HepG2 (cell line): Measurements from ENCODE around the gene CYP11A1. TPM values are rescaled to one million over a fixed set of nuclear protein-coding genes. Genes with fewer than 3 reads are reported as not detected.

Experiments
- ATAC-seq: fragments of 200-7000 bp; cut with Tn5 transposase; 3 replicates; pipeline ENCODE4 v1.9.1; 2020; ENCODE audit warnings: mild to moderate bottlenecking, moderate library complexity
- BruUV-seq: library from RNA; stranded (reverse); fragments of 400-500 nt; replicated peaks from 2 replicates; lab custom pipeline; 2021; lab: Mats Ljungman, UMichigan
- CTCF ChIA-PET: fragments of 300-600 bp; formaldehyde crosslinking; extraction: SDS; loops from one replicate; lab custom pipeline; 2021; ENCODE audit warnings: low total read pairs, inconsistent platforms, low intra/inter-chr PET ratio; lab: Yijun Ruan, JAX
- POLR2A ChIA-PET: fragments of 350-600 bp; sonication (Branson Sonifier 250); formaldehyde crosslinking; loops from one replicate; lab custom pipeline; 2020; ENCODE audit warnings: antibody characterized with exemption, inconsistent platforms; lab: Yijun Ruan, JAX
- DNase-seq: peaks from one replicate; pipeline ENCODE4 v3.0.0-alpha.2; 2015; ENCODE audit warnings: low spot score
- FAIRE-seq: peaks from 3 replicates; lab custom pipeline; 2011; peaks lifted over from hg19 to GRCh38; lab: Jason Lieb, UNC
- H2AFZ ChIP-seq: one replicate; pipeline ENCODE4 v1.6.1; 2011; ENCODE audit warnings: low read length, inconsistent platforms
- H3K27ac ChIP-seq: fragments of 300-600 bp; 3 replicates; pipeline ENCODE4 v1.8.0; 2011; ENCODE audit warnings: mixed run types, mild to moderate bottlenecking, mixed read lengths, low read length, inconsistent platforms; ENCODE audit not compliant: insufficient read depth; ENCODE audit errors: extremely low read length
- H3K27me3 ChIP-seq, 2 experiments: fragments of 200-600 bp in 1 of 2; 2 replicates in 1 of 2; 3 replicates in 1 of 2; pipeline versions ENCODE4 v1.6.0 to v1.8.0; 2011; ENCODE audit warnings: low read length in 2 of 2, mild to moderate bottlenecking in 2 of 2, moderate library complexity in 2 of 2, inconsistent platforms in 1 of 2; ENCODE audit not compliant: insufficient read depth in 2 of 2, control insufficient read depth in 1 of 2
- H3K36me3 ChIP-seq, 2 experiments: fragments of 200-600 bp in 1 of 2; replicated peaks in 1 of 2; 2 replicates in 1 of 2; 3 replicates in 1 of 2; pipeline versions ENCODE4 v1.5.1 to v1.8.0; 2011; ENCODE audit warnings: low read length in 2 of 2, inconsistent platforms in 1 of 2; ENCODE audit not compliant: insufficient read depth in 2 of 2, control insufficient read depth in 1 of 2
- H3K4me1 ChIP-seq: 2 replicates; pipeline ENCODE4 v1.5.1; 2012; ENCODE audit warnings: low read length, inconsistent platforms; ENCODE audit not compliant: insufficient read depth
- H3K4me2 ChIP-seq: 2 replicates; pipeline ENCODE4 v1.6.0; 2011; ENCODE audit warnings: low read depth, low read length, inconsistent platforms
- H3K4me3 ChIP-seq, 3 experiments: fragments of 200-600 bp in 1 of 3; sonication (generic), shearing (Covaris generic) in 1 of 3; replicated peaks in 1 of 3; 2 replicates each; pipeline ENCODE4 v1.5.1; 2011 to 2016; ENCODE audit warnings: low read length in 3 of 3, inconsistent platforms in 2 of 3, low read depth in 2 of 3, mild to moderate bottlenecking in 2 of 3, control low read depth in 1 of 3, mixed read lengths in 1 of 3; ENCODE audit not compliant: insufficient read depth in 1 of 3
- H3K79me2 ChIP-seq: one replicate; pipeline ENCODE4 v1.6.1; 2011; ENCODE audit warnings: low read length, inconsistent platforms; ENCODE audit not compliant: insufficient read depth
- H3K9ac ChIP-seq: 2 replicates; pipeline ENCODE4 v1.6.0; 2011; ENCODE audit warnings: mild to moderate bottlenecking, low read depth, low read length, inconsistent platforms; ENCODE audit not compliant: insufficient read depth
- H3K9me3 ChIP-seq: 2 replicates; pipeline ENCODE4 v1.5.1; 2012; ENCODE audit warnings: mild to moderate bottlenecking, low read length
- H4K20me1 ChIP-seq: 2 replicates; pipeline ENCODE4 v1.6.0; 2011; ENCODE audit warnings: inconsistent platforms, mild to moderate bottlenecking, low read length, moderate library complexity; ENCODE audit not compliant: insufficient read depth
- AHR ChIP-seq: IDR thresholded peaks from 2 replicates; pipeline ENCODE4 v1.6.1; 2018; ENCODE audit warnings: missing genetic modification reagents, missing compliant biosample characterization
- ARNTL ChIP-seq: sonication (generic); formaldehyde crosslinking; IDR thresholded peaks from 2 replicates; pipeline ENCODE4 v1.4.0; 2020; ENCODE audit warnings: mild to moderate bottlenecking, missing genetic modification reagents
- CENPT ChIP-seq: sonication (generic); formaldehyde crosslinking; IDR thresholded peaks from 2 replicates; pipeline ENCODE4 v1.8.0; 2022; ENCODE audit warnings: low read depth, mild to moderate bottlenecking, moderate library complexity, missing genetic modification reagents
- DMAP1 ChIP-seq: IDR thresholded peaks from 2 replicates; pipeline ENCODE4 v1.6.1; 2016
- ETV5 ChIP-seq: IDR thresholded peaks from 2 replicates; pipeline ENCODE4 v1.6.1; 2018; ENCODE audit warnings: missing biosample characterization, missing genetic modification reagents, inconsistent platforms, borderline replicate concordance
- FLYWCH1 ChIP-seq: sonication (generic); formaldehyde crosslinking; IDR thresholded peaks from 2 replicates; pipeline ENCODE4 v1.8.1; 2023; ENCODE audit warnings: mild to moderate bottlenecking, missing genetic modification reagents
- FOXK1 ChIP-seq: sonication (generic); formaldehyde crosslinking; IDR thresholded peaks from 2 replicates; pipeline ENCODE4 v1.4.0; 2020; ENCODE audit warnings: low read depth, missing genetic modification reagents, borderline replicate concordance
- GATAD2A ChIP-seq: IDR thresholded peaks from 2 replicates; pipeline ENCODE4 v1.6.1; 2016
- POLR2A ChIP-seq, 2 experiments: IDR thresholded peaks; 2 replicates each; pipeline ENCODE4 v1.6.1; 2011; ENCODE audit warnings: low read depth in 2 of 2, low read length in 2 of 2, mild to moderate bottlenecking in 1 of 2, moderate library complexity in 1 of 2; ENCODE audit not compliant: insufficient read depth in 1 of 2
- STAT6 ChIP-seq: sonication (generic); formaldehyde crosslinking; IDR thresholded peaks from 2 replicates; pipeline ENCODE4 v1.4.0; 2020; ENCODE audit warnings: missing genetic modification reagents, mild to moderate bottlenecking, borderline replicate concordance
- ZNF33B ChIP-seq: sonication (generic); formaldehyde crosslinking; IDR thresholded peaks from 2 replicates; pipeline ENCODE4 v1.5.1; 2020; ENCODE audit warnings: mild to moderate bottlenecking, missing genetic modification reagents
- ZNF510 ChIP-seq: sonication (generic); formaldehyde crosslinking; IDR thresholded peaks from 2 replicates; pipeline ENCODE4 v1.4.0; 2020; ENCODE audit warnings: low read depth, mild to moderate bottlenecking, missing genetic modification reagents
- ZNF564 ChIP-seq: sonication (generic); formaldehyde crosslinking; IDR thresholded peaks from 2 replicates; pipeline ENCODE4 v1.8.1; 2023; ENCODE audit warnings: mild to moderate bottlenecking, missing genetic modification reagents
- ZNF678 ChIP-seq: sonication (generic); formaldehyde crosslinking; IDR thresholded peaks from 2 replicates; pipeline ENCODE4 v1.4.0; 2020; ENCODE audit warnings: mild to moderate bottlenecking, missing genetic modification reagents
- ZNF782 ChIP-seq: sonication (generic); formaldehyde crosslinking; IDR thresholded peaks from 2 replicates; pipeline ENCODE4 v1.4.0; 2020; ENCODE audit warnings: missing genetic modification reagents, mild to moderate bottlenecking, borderline replicate concordance
- ZSCAN21 ChIP-seq: sonication (generic); formaldehyde crosslinking; IDR thresholded peaks from 2 replicates; pipeline ENCODE4 v1.8.0; 2022; ENCODE audit warnings: mild to moderate bottlenecking, missing genetic modification reagents, moderate library complexity, borderline replicate concordance
- ZSCAN22 ChIP-seq: sonication (generic); formaldehyde crosslinking; IDR thresholded peaks from 2 replicates; pipeline ENCODE4 v1.4.0; 2020; ENCODE audit warnings: mild to moderate bottlenecking, missing genetic modification reagents
- WGBS: methylation state at CpG from one replicate; pipeline ENCODE4 v1.1.6; 2017; ENCODE audit warnings: low lambda C conversion rate; 5-methylcytosine and 5-hydroxymethylcytosine counted together
- in situ Hi-C: cut with HindIII; loops from 2 replicates; pipeline ENCODE4 v1.10.0; 2017; ENCODE audit warnings: low pct_unique_long_range_greater_than_20kb; ENCODE audit not compliant: extremely low pct_ligation_motif_present
- intact Hi-C: fragments of 100-400 bp; cut with micrococcal nuclease; formaldehyde crosslinking; loops from one replicate; pipeline ENCODE4 v1.10.0; 2022; ENCODE audit not compliant: unreplicated experiment
- polyA plus RNA-seq, 8 experiments: library from polyadenylated mRNA; depleted of rRNA in 3 of 8; stranded (reverse) in 7 of 8; unstranded in 1 of 8; fragments of >200 nt; fragmentation: Illumina TruSeq in 4 of 8; extraction: Trizol in 4 of 8; gene quantifications; 2 replicates each; pipeline versions ENCODE4 v1.2.1 to v1.2.3, GENCODE V29; 2011 to 2016; ENCODE audit warnings: low read depth in 4 of 8, missing spikeins in 1 of 8, mixed read lengths in 1 of 8; ENCODE audit not compliant: insufficient read depth in 1 of 8
- total RNA-seq, 5 experiments: library from RNA; depleted of rRNA; stranded (reverse); fragments of >200 nt; fragmentation: Illumina TruSeq; extraction: Trizol; gene quantifications; 2 replicates each; pipeline ENCODE4 v1.2.3, GENCODE V29; 2016; ENCODE audit warnings: low read depth in 1 of 5
- TF ChIP-seq, protein P1 (sequence below): sonication (generic); formaldehyde crosslinking; IDR thresholded peaks from 2 replicates; pipeline ENCODE4 v1.5.0; 2020; ENCODE audit warnings: missing genetic modification reagents, mild to moderate bottlenecking, borderline replicate concordance

The CYP11A1 gene
- total and polyA plus RNA-seq, 2 of the 13 experiments (the other 11 are each of a cell fraction or from before 2014, with no cell fraction given) = 0.66 to 0.92 TPM

DNA sequence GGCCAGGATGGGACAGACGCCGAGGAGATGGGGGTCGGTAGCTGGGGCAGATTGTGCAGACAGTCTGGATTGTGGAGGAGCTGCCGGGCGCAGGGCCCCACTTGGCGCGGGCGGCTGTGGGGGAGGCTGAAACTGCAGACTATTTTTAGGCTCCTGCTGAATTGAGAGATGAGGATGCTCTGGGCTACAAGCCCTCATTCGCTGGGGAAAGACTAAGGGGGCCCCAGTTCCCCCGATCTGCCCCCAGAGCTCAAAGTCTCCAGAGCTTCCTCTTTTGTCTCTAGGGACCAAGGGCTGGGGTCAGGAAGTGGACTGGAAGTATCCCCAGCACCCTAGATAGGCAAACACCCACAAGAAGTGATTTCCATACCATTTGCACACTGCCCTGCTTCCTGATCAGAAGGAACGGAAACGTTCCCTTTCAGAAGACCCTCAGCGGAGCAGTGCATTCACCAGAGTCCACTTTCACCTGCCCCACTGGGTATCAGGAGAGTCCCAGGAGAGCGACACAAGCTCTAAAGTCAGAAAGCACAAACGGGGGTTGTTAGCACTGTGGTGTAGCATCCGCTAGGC lies 36.6 kb upstream of the CYP11A1 start:
- Histone ChIP-seq H3K79me2 (no peaks in the 10 kb centered on the region), H4K20me1 (no peaks in the 10 kb centered on the region), H3K9me3 (no peaks in the 10 kb centered on the region), H3K27me3 (peaks cover 6 to 44% of the 10 kb centered on the region in 2 experiments), H3K9ac (no peak overlapping the region), H2AFZ (no peak overlapping the region), H3K4me3 (no peak overlapping the region), H3K36me3 (no peaks in the 10 kb centered on the region), H3K27ac (no peak overlapping the region), H3K4me2 (no peak overlapping the region), H3K4me1 (peaks cover 54% of the 10 kb centered on the region)
- POLR2A ChIA-PET = interaction anchor here (1.2 to 4.4 kb wide), 3 partner anchors 15 to 38 kb away, joined by 3 to 18 read pairs (median 5); no protein-coding TSS in a partner anchor
- FAIRE-seq = no peak
- ATAC-seq = no peak
- CTCF ChIA-PET = no interaction called here
- intact Hi-C loops (no loop called here), in situ Hi-C loops (no loop called here)
- 59% methylated on average over 11 of the region's 16 CpGs for WGBS
- no TSS peak for BruUV-seq
- no peak for DNase-seq
- TF ChIP-seq ZNF564 (CRISPR knock-in tag) (no peak), ETV5 (CRISPR knock-in tag) (peak; percentile 8; the same call in 1 of the 2 replicates)

DNA sequence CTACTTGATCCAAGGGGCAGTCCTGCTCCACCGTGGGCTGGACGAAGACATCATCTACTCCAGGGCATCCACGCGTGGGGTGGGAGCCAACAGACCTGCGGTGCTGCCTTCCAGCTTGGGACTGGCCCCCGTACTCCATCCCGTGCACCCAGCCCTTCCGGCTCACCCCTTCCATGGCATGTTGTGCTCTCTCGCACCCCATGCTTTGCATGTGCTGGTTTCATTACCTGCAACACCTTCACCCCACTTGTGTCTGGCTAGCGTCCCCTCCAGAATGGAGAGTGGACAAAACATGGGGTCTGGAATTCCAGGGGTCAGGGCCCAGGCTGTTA lies 36.1 kb upstream of the CYP11A1 start:
- in situ Hi-C loops (no loop called here), intact Hi-C loops (no loop called here)
- no peak for FAIRE-seq
- no peaks in the 10 kb centered on the region for H4K20me1 ChIP-seq
- H3K4me1 ChIP-seq = peaks cover 54% of the 10 kb centered on the region
- no TSS peak for BruUV-seq
- no peak overlapping the region for H2AFZ ChIP-seq
- no peak overlapping the region for H3K4me2 ChIP-seq
- no peaks in the 10 kb centered on the region for H3K9me3 ChIP-seq
- DNase-seq = no peak
- no peak overlapping the region for H3K9ac ChIP-seq
- no peak overlapping the region for H3K4me3 ChIP-seq
- CTCF ChIA-PET = no interaction called here
- H3K36me3 ChIP-seq = no peaks in the 10 kb centered on the region
- peaks cover 6 to 44% of the 10 kb centered on the region in 2 experiments for H3K27me3 ChIP-seq
- no peaks in the 10 kb centered on the region for H3K79me2 ChIP-seq
- POLR2A ChIA-PET = interaction anchor here (0.6 to 4.4 kb wide), 5 partner anchors 15 to 162 kb away, joined by 3 to 18 read pairs (median 3); no protein-coding TSS in a partner anchor
- 67% methylated on average over 5 of the region's 10 CpGs for WGBS
- H3K27ac ChIP-seq = no peak overlapping the region
- ATAC-seq = no peak
- TF ChIP-seq FOXK1 (CRISPR knock-in tag) (no peak), FLYWCH1 (CRISPR knock-in tag) (no peak), DMAP1 (CRISPR knock-in tag) (no peak), ZNF782 (CRISPR knock-in tag) (no peak), CENPT (CRISPR knock-in tag) (no peak), ZNF510 (CRISPR knock-in tag) (no peak), AHR (CRISPR knock-in tag) (no peak), GATAD2A (no peak), ZNF33B (CRISPR knock-in tag) (no peak), STAT6 (CRISPR knock-in tag) (no peak), ZSCAN21 (CRISPR knock-in tag) (no peak), ZSCAN22 (CRISPR knock-in tag) (no peak), ARNTL (CRISPR knock-in tag) (no peak), POLR2A (IDR thresholded peaks at IDR 0.05; ENCODE audit: insufficient read depth in 1 of 2, low read depth in 2 of 2, low read length in 2 of 2) (no peak), ZNF678 (CRISPR knock-in tag) (no peak)
- TF ChIP-seq, protein P1, sequence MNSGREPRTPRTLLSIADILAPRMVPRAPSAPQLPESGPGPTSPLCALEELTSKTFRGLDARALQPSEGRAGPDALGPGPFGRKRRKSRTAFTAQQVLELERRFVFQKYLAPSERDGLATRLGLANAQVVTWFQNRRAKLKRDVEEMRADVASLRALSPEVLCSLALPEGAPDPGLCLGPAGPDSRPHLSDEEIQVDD (CRISPR knock-in tag) = no peak
